ENCODE data around the gene XPR1. TPM values are rescaled to one million over a fixed set of nuclear protein-coding genes. Genes with fewer than 3 reads are reported as not detected.

Gene XPR1
- total RNA-seq (2014; rRNA removed; shearing (Covaris generic)), result 20.4 and 31.9 TPM in 2 replicates

- DNase-seq (ENCODE audit: low read depth), result peak; percentile 97
Observed at GRCh38 chr1:180631766-180632325, at the start of gene XPR1. TSS of gene XPR1 (plus strand) at chr1:180632022. CDS start at chr1:180632202, 180 bp downstream.

DNA sequence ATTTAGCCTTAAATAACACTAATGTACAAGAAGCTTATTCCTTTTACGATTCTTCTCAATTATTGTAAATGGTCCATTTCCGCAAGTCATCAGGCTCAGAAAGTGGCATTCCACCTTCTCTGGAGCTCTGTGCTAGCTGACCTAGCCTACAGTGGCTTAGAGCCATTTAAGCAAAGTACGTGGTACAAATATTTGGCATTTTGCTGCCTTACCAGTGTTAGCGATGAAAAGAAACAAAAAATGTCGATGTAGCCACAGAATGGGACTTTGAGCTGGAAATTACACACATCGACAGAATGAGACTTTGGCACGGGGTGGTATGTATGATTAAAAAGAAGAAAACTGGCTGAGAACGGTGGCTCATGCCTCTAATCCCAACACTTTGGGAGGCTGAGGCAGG is 47.0 kb upstream of the XPR1 start:
- no peak for DNase-seq (ENCODE audit: low read depth)

DNA sequence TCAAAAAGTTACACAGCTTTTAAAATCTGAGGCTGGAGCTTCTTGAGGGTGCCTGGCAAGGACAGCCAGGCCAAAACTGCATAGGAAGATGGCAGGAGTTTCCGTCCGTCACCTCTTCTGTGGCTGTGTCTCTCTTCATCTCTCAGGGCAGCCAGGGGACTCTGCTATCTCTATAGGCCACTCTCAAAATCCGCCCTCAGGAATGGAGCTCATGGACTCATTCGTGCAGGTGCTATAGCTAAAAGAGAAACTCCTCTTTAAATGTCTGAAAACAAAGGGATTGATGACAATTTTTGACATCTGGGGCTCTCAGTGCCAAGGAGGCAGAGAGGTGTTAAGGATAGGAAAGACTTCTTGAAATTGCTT is 45.8 kb upstream of the XPR1 start:
- DNase-seq (ENCODE audit: low read depth), result no peak

DNA sequence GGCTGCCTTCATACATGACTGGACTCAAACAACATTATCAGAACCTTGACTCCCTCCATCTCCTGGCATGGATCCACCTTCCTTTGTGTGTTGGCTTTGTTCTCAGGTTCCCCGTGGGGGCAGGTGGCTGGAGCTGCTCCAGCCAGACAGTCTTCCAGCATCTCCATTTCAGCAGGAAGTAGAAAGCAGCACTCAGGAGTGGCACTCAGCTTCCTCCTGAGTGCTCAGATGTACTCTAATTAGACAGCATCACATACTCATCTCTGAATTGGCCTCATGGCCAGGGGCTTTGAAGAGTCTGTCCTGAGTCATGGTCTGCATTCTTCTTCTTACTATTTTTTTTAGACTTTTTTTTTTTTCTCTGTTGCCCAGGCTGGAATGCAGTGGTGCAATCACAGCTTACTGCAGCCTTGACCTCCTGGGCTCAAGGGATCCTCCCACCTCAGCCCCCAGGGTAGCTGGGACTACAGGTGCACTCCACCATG is 45.1 kb upstream of the XPR1 start:
- peak; percentile 93 for DNase-seq (ENCODE audit: low read depth)

GRCh38 chr1:180588121-180588520 is 43.7 kb upstream of the XPR1 start:
- no peak for DNase-seq (ENCODE audit: low read depth)

GRCh38 chr1:180590889-180591288 is 40.9 kb upstream of the XPR1 start:
- DNase-seq (ENCODE audit: low read depth), result no peak

- no peak for DNase-seq (ENCODE audit: low read depth)
Observed at GRCh38 chr1:180593382-180593781, 38.4 kb upstream of the XPR1 start.

DNA sequence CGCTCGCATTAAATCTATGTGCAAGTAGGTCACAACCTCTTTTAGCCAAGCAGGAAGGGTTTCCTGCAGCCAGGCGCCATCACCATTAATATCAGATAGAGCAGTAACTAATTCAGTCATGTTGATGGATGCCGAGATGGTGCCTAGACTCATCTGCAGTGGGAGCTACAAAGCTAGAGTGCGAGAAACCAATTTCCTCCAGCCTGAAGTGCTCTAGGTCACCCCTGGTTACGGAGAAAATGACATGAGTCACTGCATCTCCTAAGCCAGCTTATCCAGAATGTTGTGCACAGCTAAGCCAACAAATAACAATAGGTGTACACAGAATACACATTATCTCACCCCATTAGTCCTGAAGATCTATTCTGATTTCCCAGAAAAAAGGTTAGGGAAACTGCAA is 37.1 kb upstream of the XPR1 start:
- DNase-seq (ENCODE audit: low read depth), result peak; percentile 61

DNA sequence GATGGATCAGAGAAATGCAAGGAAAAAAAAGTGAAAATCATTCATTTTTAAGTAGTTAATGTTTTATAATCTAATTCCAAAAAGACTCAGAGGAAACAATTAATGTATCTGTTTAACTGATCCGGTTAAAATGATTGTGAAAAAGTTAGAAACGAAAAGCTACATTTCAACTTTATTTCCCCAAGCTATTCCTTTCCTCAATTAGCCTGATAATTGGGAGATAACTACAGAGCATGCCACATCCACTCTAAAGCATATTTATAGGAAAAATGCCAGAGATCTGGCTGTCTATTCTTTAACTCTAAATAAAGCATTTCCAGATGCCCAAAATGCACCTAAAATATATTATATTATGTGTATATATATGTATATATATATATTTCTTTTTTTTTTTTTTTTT is 35.9 kb upstream of the XPR1 start:
- DNase-seq (ENCODE audit: low read depth), result no peak

- no peak for DNase-seq (ENCODE audit: low read depth)
Observed at GRCh38 chr1:180597520-180597919, 34.3 kb upstream of the XPR1 start.

- DNase-seq (ENCODE audit: low read depth), result no peak
Observed at GRCh38 chr1:180598333-180598974, 33.4 kb upstream of the XPR1 start.

- DNase-seq (ENCODE audit: low read depth), result no peak
Observed at GRCh38 chr1:180600343-180600742, 31.5 kb upstream of the XPR1 start.

DNA sequence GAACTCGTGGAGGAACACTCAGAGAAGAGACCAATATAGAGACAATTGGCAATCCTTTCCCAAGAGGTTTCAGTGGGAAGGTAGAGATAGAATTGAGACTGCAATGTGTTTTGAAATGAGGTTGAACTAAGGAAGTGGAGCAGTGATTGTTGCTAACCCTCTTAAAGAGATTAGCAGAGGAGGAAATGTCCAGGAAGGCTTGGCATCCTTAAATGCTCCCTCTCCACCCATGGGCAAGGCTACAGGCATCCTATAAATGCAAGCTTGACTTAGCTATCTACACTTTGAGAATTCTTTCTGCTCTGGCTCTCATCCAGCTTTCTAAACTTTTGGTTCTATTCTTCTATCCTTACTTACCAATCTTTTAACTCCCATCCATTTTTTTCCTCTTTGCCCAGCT is 30.3 kb upstream of the XPR1 start:
- DNase-seq (ENCODE audit: low read depth), result no peak

GRCh38 chr1:180603223-180603849 is 28.5 kb upstream of the XPR1 start:
- no peak for DNase-seq (ENCODE audit: low read depth)

- no peak for DNase-seq (ENCODE audit: low read depth)
Observed at GRCh38 chr1:180603850-180604226, 28.0 kb upstream of the XPR1 start.

GRCh38 chr1:180606155-180606554 is 25.7 kb upstream of the XPR1 start:
- no peak for DNase-seq (ENCODE audit: low read depth)

DNA sequence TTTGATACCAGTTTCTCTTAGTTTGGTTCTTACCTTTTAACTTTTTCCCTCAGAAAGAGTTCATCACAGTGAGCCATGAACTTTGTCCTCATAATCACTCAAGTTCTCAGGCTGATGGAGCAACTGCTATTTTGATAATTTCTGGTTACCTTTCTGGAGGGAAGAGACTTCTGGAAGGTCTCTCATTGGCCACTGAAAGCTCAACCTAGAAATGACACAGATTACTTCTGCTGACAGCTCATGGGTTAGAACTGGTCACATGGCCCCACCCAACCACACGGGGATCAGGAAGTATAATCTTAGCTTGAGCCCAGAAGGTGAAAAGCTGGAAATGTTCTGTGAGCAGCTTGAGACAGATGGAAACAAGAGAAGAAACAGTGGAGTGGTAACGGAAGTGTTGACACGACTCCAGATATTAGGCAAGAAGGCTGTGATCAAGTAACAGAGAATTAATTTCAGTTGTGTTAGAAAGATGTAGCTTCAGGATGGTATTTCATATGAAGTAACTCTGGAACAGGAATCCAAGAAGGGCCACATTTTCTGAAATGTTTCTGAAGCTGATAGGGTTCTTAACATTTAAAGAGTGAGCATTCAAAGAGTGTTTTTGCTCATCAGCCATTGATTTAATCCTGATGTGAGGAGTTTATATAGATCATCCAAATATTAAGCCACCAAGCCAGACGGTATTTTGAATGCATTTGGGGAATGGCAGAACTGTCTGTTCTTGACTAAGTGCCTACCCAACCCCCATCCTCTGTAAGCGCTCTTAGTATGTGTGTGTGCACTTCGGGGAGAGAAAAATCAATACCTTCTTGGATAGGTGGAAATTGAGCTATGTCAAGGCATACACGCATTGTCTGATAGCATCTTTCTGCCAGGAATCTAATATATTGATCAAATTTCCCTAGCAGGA is 21.9 kb upstream of the XPR1 start:
- DNase-seq (ENCODE audit: low read depth), result no peak

- DNase-seq (ENCODE audit: low read depth), result no peak
Observed at GRCh38 chr1:180610556-180611015, 21.2 kb upstream of the XPR1 start.

GRCh38 chr1:180611016-180611930 is 20.5 kb upstream of the XPR1 start:
- peak; percentile 46 for DNase-seq (ENCODE audit: low read depth)

DNA sequence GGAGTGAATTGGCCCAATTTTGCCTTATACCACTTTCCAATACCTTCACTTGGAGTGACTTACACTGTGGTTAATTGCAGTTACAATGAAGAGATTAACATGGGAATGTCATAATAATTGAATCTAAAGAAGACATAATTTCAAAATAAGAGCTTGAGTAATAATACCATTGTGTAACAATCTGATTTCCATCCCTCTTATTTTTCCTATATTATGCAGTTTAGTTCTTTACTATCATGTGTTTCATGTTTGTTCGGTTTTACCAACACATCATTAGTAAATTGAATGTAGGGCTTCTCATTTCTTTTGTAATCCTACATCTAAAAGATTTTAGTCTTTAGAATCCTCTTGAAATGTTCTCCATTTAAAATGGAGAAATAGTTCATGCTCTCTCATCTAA is 19.2 kb upstream of the XPR1 start:
- no peak for DNase-seq (ENCODE audit: low read depth)

GRCh38 chr1:180614730-180615129 is 17.1 kb upstream of the XPR1 start:
- no peak for DNase-seq (ENCODE audit: low read depth)
